Fibroblast of lung (primary cell): ENCODE data around the gene ADORA1. TPM values are rescaled to one million over a fixed set of nuclear protein-coding genes. Genes with fewer than 3 reads are reported as not detected.
A peak's percentile ranks its signal among the peaks of the same experiment; 100 is the strongest.

Experiments
- DNase-seq, 2 donors: peaks; one replicate each; pipeline versions ENCODE4 v3.0.0 to v3.0.0-alpha.2; 2010; ENCODE audit warnings: low read depth in 2 of 2
- H2AFZ ChIP-seq: 2 replicates; pipeline ENCODE4 v1.5.1; 2012; ENCODE audit warnings: low read length, control low read depth, inconsistent platforms
- H3K27ac ChIP-seq: 2 replicates; pipeline ENCODE4 v1.5.1; 2011; ENCODE audit warnings: low read length, control low read depth; ENCODE audit not compliant: insufficient read depth
- H3K27me3 ChIP-seq: 2 replicates; pipeline ENCODE4 v1.5.1; 2011; ENCODE audit warnings: mild to moderate bottlenecking, low read length; ENCODE audit not compliant: control insufficient read depth, insufficient read depth
- H3K36me3 ChIP-seq: 2 replicates; pipeline ENCODE4 v1.5.1; 2011; ENCODE audit warnings: low read length; ENCODE audit not compliant: control insufficient read depth, insufficient read depth
- H3K4me1 ChIP-seq: 2 replicates; pipeline ENCODE4 v1.5.1; 2011; ENCODE audit warnings: low read length; ENCODE audit not compliant: control insufficient read depth, insufficient read depth; ENCODE audit errors: extremely low read depth
- H3K4me2 ChIP-seq: 2 replicates; pipeline ENCODE4 v1.5.1; 2011; ENCODE audit warnings: low read length, control low read depth; ENCODE audit not compliant: insufficient read depth; ENCODE audit errors: extremely low read depth
- H3K4me3 ChIP-seq, 4 experiments: fragments of 200-600 bp in 1 of 4; sonication (generic) in 1 of 4; replicated peaks in 1 of 4; 2 replicates each; pipeline ENCODE4 v1.5.1; 2011 to 2016; ENCODE audit warnings: low read length in 4 of 4, low read depth in 3 of 4, mild to moderate bottlenecking in 3 of 4, control low read depth in 2 of 4, inconsistent platforms in 1 of 4, mixed read lengths in 1 of 4; ENCODE audit not compliant: insufficient read depth in 1 of 4; ENCODE audit errors: control extremely low read depth in 1 of 4
- H3K79me2 ChIP-seq: 2 replicates; pipeline ENCODE4 v1.5.1; 2012; ENCODE audit warnings: mild to moderate bottlenecking, low read length, inconsistent platforms; ENCODE audit not compliant: control insufficient read depth, insufficient read depth
- H3K9ac ChIP-seq: 2 replicates; pipeline ENCODE4 v1.5.1; 2011; ENCODE audit warnings: mild to moderate bottlenecking, low read length, control low read depth; ENCODE audit not compliant: insufficient read depth
- H3K9me3 ChIP-seq: 2 replicates; pipeline ENCODE4 v1.5.1; 2012; ENCODE audit warnings: low read depth, low read length; ENCODE audit not compliant: control insufficient read depth, insufficient read depth
- H4K20me1 ChIP-seq: 2 replicates; pipeline ENCODE4 v1.5.1; 2011; ENCODE audit warnings: low read length; ENCODE audit not compliant: control insufficient read depth, insufficient read depth; ENCODE audit errors: extremely low read depth
- EZH2 ChIP-seq: IDR thresholded peaks from 2 replicates; pipeline ENCODE4 v1.5.1; 2012; ENCODE audit warnings: low read length, control low read depth, mild to moderate bottlenecking; ENCODE audit errors: missing control alignments
- polyA minus RNA-seq: library from RNA; depleted of rRNA, polyadenylated mRNA; stranded (reverse); fragments of >200 nt; gene quantifications from 2 replicates; pipeline ENCODE4 v1.2.3, GENCODE V29; 2011; ENCODE audit warnings: low replicate concordance
- polyA plus RNA-seq, 2 donors: library from polyadenylated mRNA; depleted of rRNA in 1 of 2; stranded (reverse) in 1 of 2; unstranded in 1 of 2; fragments of >200 nt; gene quantifications; 2 replicates each; pipeline ENCODE4 v1.2.1, GENCODE V29; 2011 to 2012; ENCODE audit warnings: missing spikeins in 1 of 2
- total RNA-seq: library from RNA; depleted of rRNA; stranded (reverse); fragments of >200 nt; gene quantifications from 2 replicates; pipeline ENCODE4 v1.2.1, GENCODE V29; 2014
- TF ChIP-seq, protein P1 (sequence below), 2 donors: IDR thresholded peaks in 1 of 2; conservative IDR thresholded peaks in 1 of 2; 1 replicate in 1 of 2; 2 replicates in 1 of 2; pipeline ENCODE4 v1.5.1; 2011 to 2012; ENCODE audit warnings: low read length in 2 of 2, control low read depth in 1 of 2, inconsistent platforms in 1 of 2, low read depth in 1 of 2, mild to moderate bottlenecking in 1 of 2

ADORA1 gene
- total RNA-seq (1.5 and 10.8 TPM in 2 replicates), polyA plus RNA-seq (1.3 and 6.1 TPM in 2 replicates), polyA minus RNA-seq (2.4 and 16.7 TPM in 2 replicates)
- polyA plus RNA-seq (2012) = 1.9 and 7.1 TPM in 2 replicates

GRCh38 chr1:203127666-203128430 lies at the start of gene ADORA1:
ADORA1 (plus strand) TSS chr1:203127726; CDS start chr1:203128842, 1,116 bp downstream.
- H4K20me1 ChIP-seq = peaks cover 1% of the 10 kb centered on the region
- H3K9ac ChIP-seq = no peak within 1 kb of the TSS
- no peak within 1 kb of the TSS for H3K27ac ChIP-seq
- peaks cover 25% of the 10 kb centered on the region for H3K27me3 ChIP-seq
- H3K4me3 ChIP-seq = peak within 1 kb of the TSS in 3 of 4 experiments; percentile 26 to 54 (median 29)
- peak; percentile 31 to 70 for DNase-seq
- H3K9me3 ChIP-seq = no peaks in the 10 kb centered on the region
- peak within 1 kb of the TSS; percentile 26 for H2AFZ ChIP-seq
- peak within 1 kb of the TSS; percentile 54 for H3K4me2 ChIP-seq
- H3K4me1 ChIP-seq = peaks cover 4% of the 10 kb centered on the region
- no peaks in the 10 kb centered on the region for H3K36me3 ChIP-seq
- TF ChIP-seq EZH2 = no peak
- TF ChIP-seq, protein P1, sequence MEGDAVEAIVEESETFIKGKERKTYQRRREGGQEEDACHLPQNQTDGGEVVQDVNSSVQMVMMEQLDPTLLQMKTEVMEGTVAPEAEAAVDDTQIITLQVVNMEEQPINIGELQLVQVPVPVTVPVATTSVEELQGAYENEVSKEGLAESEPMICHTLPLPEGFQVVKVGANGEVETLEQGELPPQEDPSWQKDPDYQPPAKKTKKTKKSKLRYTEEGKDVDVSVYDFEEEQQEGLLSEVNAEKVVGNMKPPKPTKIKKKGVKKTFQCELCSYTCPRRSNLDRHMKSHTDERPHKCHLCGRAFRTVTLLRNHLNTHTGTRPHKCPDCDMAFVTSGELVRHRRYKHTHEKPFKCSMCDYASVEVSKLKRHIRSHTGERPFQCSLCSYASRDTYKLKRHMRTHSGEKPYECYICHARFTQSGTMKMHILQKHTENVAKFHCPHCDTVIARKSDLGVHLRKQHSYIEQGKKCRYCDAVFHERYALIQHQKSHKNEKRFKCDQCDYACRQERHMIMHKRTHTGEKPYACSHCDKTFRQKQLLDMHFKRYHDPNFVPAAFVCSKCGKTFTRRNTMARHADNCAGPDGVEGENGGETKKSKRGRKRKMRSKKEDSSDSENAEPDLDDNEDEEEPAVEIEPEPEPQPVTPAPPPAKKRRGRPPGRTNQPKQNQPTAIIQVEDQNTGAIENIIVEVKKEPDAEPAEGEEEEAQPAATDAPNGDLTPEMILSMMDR (conservative IDR thresholded peaks at IDR 0.05 in 1 of 2, IDR thresholded peaks at IDR 0.05 in 1 of 2; ENCODE audit: low read depth in 1 of 2, low read length in 2 of 2) = peak in 1 of 2 donors; percentile 8
- no peaks in the 10 kb centered on the region for H3K79me2 ChIP-seq

- Histone ChIP-seq H2AFZ (no peak overlapping the region), H3K4me2 (no peak overlapping the region), H3K4me3 (no peak overlapping the region), H3K27me3 (peaks cover 44% of the 10 kb centered on the region), H3K79me2 (no peaks in the 10 kb centered on the region), H3K36me3 (no peaks in the 10 kb centered on the region), H3K9ac (no peak overlapping the region), H4K20me1 (no peaks in the 10 kb centered on the region), H3K27ac (no peak overlapping the region), H3K9me3 (no peaks in the 10 kb centered on the region), H3K4me1 (no peaks in the 10 kb centered on the region)
- no peak for TF ChIP-seq EZH2
- TF ChIP-seq, protein P1 (conservative IDR thresholded peaks at IDR 0.05 in 1 of 2, IDR thresholded peaks at IDR 0.05 in 1 of 2; ENCODE audit: low read depth in 1 of 2, low read length in 2 of 2) = no peak
- DNase-seq = no peak
Observed at GRCh38 chr1:203077956-203078355, 49.6 kb upstream of the ADORA1 start.

GRCh38 chr1:203078478-203078877 lies 49.0 kb upstream of the ADORA1 start:
- H3K36me3 ChIP-seq = no peaks in the 10 kb centered on the region
- H3K9me3 ChIP-seq = no peaks in the 10 kb centered on the region
- H3K4me2 ChIP-seq = no peak overlapping the region
- H3K79me2 ChIP-seq = no peaks in the 10 kb centered on the region
- H3K9ac ChIP-seq = no peak overlapping the region
- H3K27ac ChIP-seq = no peak overlapping the region
- peaks cover 43% of the 10 kb centered on the region for H3K27me3 ChIP-seq
- DNase-seq = no peak
- no peak overlapping the region for H3K4me3 ChIP-seq
- no peak overlapping the region for H2AFZ ChIP-seq
- no peaks in the 10 kb centered on the region for H3K4me1 ChIP-seq
- H4K20me1 ChIP-seq = no peaks in the 10 kb centered on the region
- TF ChIP-seq, protein P1 (conservative IDR thresholded peaks at IDR 0.05 in 1 of 2, IDR thresholded peaks at IDR 0.05 in 1 of 2; ENCODE audit: low read depth in 1 of 2, low read length in 2 of 2) = no peak
- no peak for TF ChIP-seq EZH2
